Esophagus squamous epithelium (tissue), 4 donors: ENCODE data around the gene SPAM1.

ENCODE experiments used
- POLR2A ChIP-seq, 4 donors: fragments of 450-650 bp; IDR thresholded peaks; one replicate each; pipeline ENCODE4 v1.6.1; 2017; ENCODE audit warnings: antibody characterized with exemption in 4 of 4, mild to moderate bottlenecking in 4 of 4, moderate library complexity in 3 of 4
- TF ChIP-seq, protein P1 (sequence below), 6 experiments: fragments of 450-650 bp in 4 of 6; fragments of 200-600 bp in 2 of 6; sonication (generic) in 2 of 6; IDR thresholded peaks; one replicate each; pipeline ENCODE4 v1.5.1; 2016 to 2019; ENCODE audit warnings: antibody characterized with exemption in 6 of 6, mild to moderate bottlenecking in 4 of 6, moderate library complexity in 4 of 6

GRCh38 chr7:123924941-123925340, at the start of gene SPAM1:
- TF ChIP-seq, protein P1, sequence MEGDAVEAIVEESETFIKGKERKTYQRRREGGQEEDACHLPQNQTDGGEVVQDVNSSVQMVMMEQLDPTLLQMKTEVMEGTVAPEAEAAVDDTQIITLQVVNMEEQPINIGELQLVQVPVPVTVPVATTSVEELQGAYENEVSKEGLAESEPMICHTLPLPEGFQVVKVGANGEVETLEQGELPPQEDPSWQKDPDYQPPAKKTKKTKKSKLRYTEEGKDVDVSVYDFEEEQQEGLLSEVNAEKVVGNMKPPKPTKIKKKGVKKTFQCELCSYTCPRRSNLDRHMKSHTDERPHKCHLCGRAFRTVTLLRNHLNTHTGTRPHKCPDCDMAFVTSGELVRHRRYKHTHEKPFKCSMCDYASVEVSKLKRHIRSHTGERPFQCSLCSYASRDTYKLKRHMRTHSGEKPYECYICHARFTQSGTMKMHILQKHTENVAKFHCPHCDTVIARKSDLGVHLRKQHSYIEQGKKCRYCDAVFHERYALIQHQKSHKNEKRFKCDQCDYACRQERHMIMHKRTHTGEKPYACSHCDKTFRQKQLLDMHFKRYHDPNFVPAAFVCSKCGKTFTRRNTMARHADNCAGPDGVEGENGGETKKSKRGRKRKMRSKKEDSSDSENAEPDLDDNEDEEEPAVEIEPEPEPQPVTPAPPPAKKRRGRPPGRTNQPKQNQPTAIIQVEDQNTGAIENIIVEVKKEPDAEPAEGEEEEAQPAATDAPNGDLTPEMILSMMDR (IDR thresholded peaks at IDR 0.05), result no peak
- no peak for TF ChIP-seq POLR2A (IDR thresholded peaks at IDR 0.05)
